GM10248 (cell line): ENCODE data around the gene LINGO4.
"Not testable (repeated sequence)": the region's sequence is repeated elsewhere in the genome, so short reads cannot be mapped to it uniquely, and the experiment has no call there.

Experiments
- CTCF ChIA-PET: fragments of 300-600 bp; sonication (Branson Sonifier 250); formaldehyde crosslinking; extraction: SDS; loops from one replicate; lab custom pipeline; 2021; ENCODE audit warnings: antibody characterized with exemption; lab: Yijun Ruan, JAX
- POLR2A ChIA-PET: fragments of 350-650 bp; sonication (Branson Sonifier 250); formaldehyde crosslinking; extraction: SDS; loops from one replicate; lab custom pipeline; 2020; ENCODE audit warnings: antibody characterized with exemption; lab: Yijun Ruan, JAX
- DNase-seq: peaks from one replicate; pipeline ENCODE4 v3.0.0; 2012; ENCODE audit errors: extremely low spot score
- CTCF ChIP-seq: IDR thresholded peaks from 2 replicates; pipeline ENCODE4 v1.5.1; 2012; ENCODE audit warnings: mild to moderate bottlenecking, low read depth; ENCODE audit errors: extremely low read depth, missing control alignments, control extremely low read depth

Gene LINGO4

DNA sequence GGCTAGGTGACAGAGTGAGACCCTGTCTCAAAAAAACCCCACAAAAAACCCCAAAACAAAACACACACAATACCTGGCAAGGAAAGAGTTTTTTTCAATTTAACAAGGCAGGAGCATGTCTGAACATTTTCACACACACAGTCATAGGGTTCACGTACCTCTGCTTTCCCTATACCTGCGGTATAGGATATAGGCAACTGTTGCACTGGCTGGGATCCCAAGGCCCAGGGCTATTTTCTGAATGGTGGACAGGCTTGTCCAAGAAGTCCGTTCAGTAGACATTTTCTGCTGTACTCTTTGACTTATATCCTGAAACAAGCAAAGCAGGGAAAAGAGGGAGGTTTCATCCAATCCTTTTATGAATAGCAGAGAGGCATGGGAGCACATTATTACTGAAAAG is 22.5 kb downstream of the LINGO4 start:
- DNase-seq: no peak
- ChIA-PET CTCF (no interaction called here), POLR2A (no interaction called here)
- no peak for TF ChIP-seq CTCF

- DNase-seq, CTCF ChIA-PET: not testable (repeated sequence)
- POLR2A ChIA-PET: interaction anchor here (0.6 kb wide), 1 partner anchor 1521 kb away, joined by 3 read pairs; no protein-coding TSS in a partner anchor
Observed at GRCh38 chr1:151782026-151782425, 23.2 kb downstream of the LINGO4 start.

- POLR2A ChIA-PET: not testable (repeated sequence)
Observed at GRCh38 chr1:151780736-151781135, 24.5 kb downstream of the LINGO4 start.

DNA sequence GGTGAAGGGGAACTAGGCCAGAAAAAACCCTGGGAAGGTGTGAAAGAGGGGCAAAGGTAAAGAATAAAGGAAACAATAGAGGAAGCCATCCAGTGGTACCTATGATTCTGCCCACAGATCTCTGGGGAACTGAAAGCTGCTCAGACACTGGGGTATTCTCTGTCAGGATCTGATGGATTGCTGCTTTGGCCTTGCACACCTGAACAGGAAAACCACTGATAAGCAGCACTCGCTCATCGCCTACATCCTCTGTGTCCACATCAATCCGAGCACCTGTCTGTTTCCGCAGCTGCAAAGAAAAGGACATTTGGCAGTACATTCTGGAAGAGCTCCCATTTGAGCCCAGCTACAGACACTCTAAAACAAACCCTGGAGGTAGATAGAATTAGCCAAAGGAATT is 25.4 kb downstream of the LINGO4 start:
- TF ChIP-seq CTCF: no peak
- ChIA-PET POLR2A (no interaction called here), CTCF (interaction anchor here (2.8 kb wide), 1 partner anchor 9 kb away, joined by 12 read pairs; the partner anchor contains the start of gene TDRKH)
- DNase-seq: no peak

More at GRCh38 chr1:151780736-151781135, 24.5 kb downstream of the LINGO4 start:
- DNase-seq, CTCF ChIA-PET: not testable (repeated sequence)

GRCh38 chr1:151777317-151777716 is 27.9 kb downstream of the LINGO4 start:
- CTCF ChIA-PET: interaction anchor here (0.9 to 2.8 kb wide), 4 partner anchors 12 to 59 kb away, joined by 3 to 12 read pairs (median 4); partner anchors contain the start of genes MRPL9 and TDRKH
- POLR2A ChIA-PET: no interaction called here
- no peak for DNase-seq
- no peak for TF ChIP-seq CTCF

DNA sequence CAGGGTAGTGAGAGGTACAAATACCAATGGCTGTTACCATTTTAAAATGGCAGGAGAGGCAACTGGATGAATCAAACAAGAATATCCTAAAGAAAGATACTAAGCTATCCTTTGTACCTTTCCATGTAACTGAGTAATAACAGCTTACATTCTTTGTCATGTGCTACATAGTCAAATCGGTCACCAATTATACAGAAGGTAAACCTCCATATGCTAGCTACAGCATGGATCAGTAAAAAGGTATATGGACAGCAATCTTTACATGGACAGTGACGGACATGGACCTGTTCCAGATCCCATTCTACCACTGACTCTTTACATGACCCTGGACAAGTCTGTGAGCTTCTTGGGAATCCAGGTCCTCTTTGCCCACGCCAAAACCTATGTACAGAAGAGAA is 28.6 kb downstream of the LINGO4 start:
- CTCF ChIA-PET: interaction anchor here (0.7 to 1.9 kb wide), 4 partner anchors 13 to 60 kb away, joined by 3 to 6 read pairs (median 3); partner anchors contain the start of gene MRPL9

GRCh38 chr1:151775894-151776664 is 29.1 kb downstream of the LINGO4 start:
- TF ChIP-seq CTCF: no peak
- ChIA-PET POLR2A (no interaction called here), CTCF (interaction anchor here (0.7 to 2.3 kb wide), 4 partner anchors 9 to 13 kb away, joined by 3 to 6 read pairs (median 3); partner anchors contain the start of gene MRPL9)
- DNase-seq: no peak

More for the DNA sequence above, 28.6 kb downstream of the LINGO4 start:
- DNase-seq: no peak
- no peak for TF ChIP-seq CTCF
- POLR2A ChIA-PET: no interaction called here
